Stomach (tissue), 4 donors: ENCODE measurements around the gene HPCA.

Source experiments
- EP300 ChIP-seq: sonication (generic); formaldehyde crosslinking; IDR thresholded peaks from one replicate; pipeline ENCODE4 v1.6.1; 2017; ENCODE audit warnings: antibody characterized with exemption
- TF ChIP-seq, protein P1 (sequence below), 7 experiments: fragments of 450-650 bp in 4 of 7; fragments of 200-600 bp in 3 of 7; sonication (generic) in 3 of 7; IDR thresholded peaks; one replicate each; pipeline ENCODE4 v1.5.1; 2016 to 2019; ENCODE audit warnings: antibody characterized with exemption in 7 of 7, control low read depth in 2 of 7, mild to moderate bottlenecking in 1 of 7

DNA sequence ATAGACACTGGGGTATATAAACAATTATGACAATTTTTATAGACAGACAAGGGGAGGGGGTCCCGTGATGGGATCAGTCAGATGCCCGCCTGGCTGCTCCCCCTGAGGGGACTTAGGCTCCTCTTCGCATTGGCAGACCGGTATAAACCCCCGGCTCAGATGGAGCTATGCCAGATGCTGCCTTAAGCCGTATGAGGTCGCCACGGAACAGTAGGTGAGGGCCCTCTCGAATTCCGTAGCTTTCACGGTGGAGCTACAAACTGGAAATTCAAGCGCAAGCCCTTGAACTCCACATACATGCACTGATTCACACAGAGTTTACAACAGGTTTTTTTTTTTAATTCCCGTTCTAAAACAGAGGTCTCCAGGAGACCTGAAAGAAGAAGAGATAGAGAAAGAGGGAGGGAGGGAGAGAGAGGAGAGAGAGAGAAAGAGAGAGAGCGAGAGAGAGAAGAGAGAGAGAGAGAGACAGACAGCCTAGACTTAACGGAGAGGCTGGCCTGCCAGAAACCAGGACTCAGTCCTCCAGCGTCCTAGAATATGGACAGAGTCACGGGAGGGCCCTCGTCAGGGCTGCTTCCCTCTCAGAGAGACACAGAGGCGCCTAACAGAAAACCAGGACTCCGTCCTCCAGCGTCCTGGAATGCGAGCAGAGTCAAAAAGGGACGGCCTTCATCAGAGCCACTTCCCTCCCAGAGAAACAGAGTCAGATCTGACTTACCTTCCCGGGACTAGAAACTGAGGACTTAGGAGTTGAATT is 39.3 kb downstream of the HPCA start:
- TF ChIP-seq EP300 = no peak
- TF ChIP-seq, protein P1, sequence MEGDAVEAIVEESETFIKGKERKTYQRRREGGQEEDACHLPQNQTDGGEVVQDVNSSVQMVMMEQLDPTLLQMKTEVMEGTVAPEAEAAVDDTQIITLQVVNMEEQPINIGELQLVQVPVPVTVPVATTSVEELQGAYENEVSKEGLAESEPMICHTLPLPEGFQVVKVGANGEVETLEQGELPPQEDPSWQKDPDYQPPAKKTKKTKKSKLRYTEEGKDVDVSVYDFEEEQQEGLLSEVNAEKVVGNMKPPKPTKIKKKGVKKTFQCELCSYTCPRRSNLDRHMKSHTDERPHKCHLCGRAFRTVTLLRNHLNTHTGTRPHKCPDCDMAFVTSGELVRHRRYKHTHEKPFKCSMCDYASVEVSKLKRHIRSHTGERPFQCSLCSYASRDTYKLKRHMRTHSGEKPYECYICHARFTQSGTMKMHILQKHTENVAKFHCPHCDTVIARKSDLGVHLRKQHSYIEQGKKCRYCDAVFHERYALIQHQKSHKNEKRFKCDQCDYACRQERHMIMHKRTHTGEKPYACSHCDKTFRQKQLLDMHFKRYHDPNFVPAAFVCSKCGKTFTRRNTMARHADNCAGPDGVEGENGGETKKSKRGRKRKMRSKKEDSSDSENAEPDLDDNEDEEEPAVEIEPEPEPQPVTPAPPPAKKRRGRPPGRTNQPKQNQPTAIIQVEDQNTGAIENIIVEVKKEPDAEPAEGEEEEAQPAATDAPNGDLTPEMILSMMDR (IDR thresholded peaks at IDR 0.05) = no peak
